Esophagus muscularis mucosa (tissue), 4 donors: ENCODE data around the gene CACNA1E. TPM values are rescaled to one million over a fixed set of nuclear protein-coding genes. Genes with fewer than 3 reads are reported as not detected.
A peak's percentile ranks its signal among the peaks of the same experiment; 100 is the strongest.

Experiments
- DNase-seq: peaks from one replicate; pipeline ENCODE4 v3.0.0-alpha.2; 2017; ENCODE audit errors: extremely low spot score
- H3K27ac ChIP-seq, 4 donors: fragments of 200-600 bp; sonication (generic); replicated peaks in 1 of 4; 1 replicate in 3 of 4; 2 replicates in 1 of 4; pipeline ENCODE4 v1.5.1; 2016 to 2019; ENCODE audit warnings: mild to moderate bottlenecking in 1 of 4
- H3K27me3 ChIP-seq, 4 donors: fragments of 200-600 bp; sonication (generic); one replicate each; pipeline versions ENCODE4 v1.5.1 to v1.6.0; 2016 to 2019
- H3K36me3 ChIP-seq, 4 donors: fragments of 200-600 bp; sonication (generic); one replicate each; pipeline ENCODE4 v1.5.1; 2016 to 2019
- H3K4me1 ChIP-seq, 4 donors: fragments of 200-600 bp; sonication (generic); one replicate each; pipeline ENCODE4 v1.5.1; 2016 to 2019
- H3K4me3 ChIP-seq, 4 donors: fragments of 200-600 bp; sonication (generic); 1 replicate in 2 of 4; 2 replicates in 2 of 4; pipeline ENCODE4 v1.5.1; 2016 to 2019; ENCODE audit warnings: mild to moderate bottlenecking in 4 of 4, moderate library complexity in 1 of 4
- H3K9me3 ChIP-seq, 4 donors: fragments of 200-600 bp; sonication (generic); 1 replicate in 3 of 4; 2 replicates in 1 of 4; pipeline ENCODE4 v1.5.1; 2016 to 2019
- CTCF ChIP-seq, 3 experiments: fragments of 200-600 bp in 2 of 3; fragments of 450-650 bp in 1 of 3; sonication (generic) in 2 of 3; IDR thresholded peaks; one replicate each; pipeline ENCODE4 v1.5.1; 2017 to 2019; ENCODE audit warnings: antibody characterized with exemption in 3 of 3, mild to moderate bottlenecking in 2 of 3, moderate library complexity in 1 of 3
- EP300 ChIP-seq: sonication (generic); formaldehyde crosslinking; IDR thresholded peaks from one replicate; pipeline ENCODE4 v1.6.1; 2017; ENCODE audit warnings: antibody characterized with exemption
- POLR2A ChIP-seq: fragments of 450-650 bp; IDR thresholded peaks from one replicate; pipeline ENCODE4 v1.6.1; 2017; ENCODE audit warnings: antibody characterized with exemption, moderate library complexity, mild to moderate bottlenecking, low read depth
- POLR2AphosphoS5 ChIP-seq, 2 donors: sonication (generic); formaldehyde crosslinking; IDR thresholded peaks; one replicate each; pipeline ENCODE4 v1.6.1; 2017; ENCODE audit warnings: antibody characterized with exemption in 2 of 2
- WGBS: methylation state at CpG from one replicate; pipeline ENCODE4 v1.1.5; 2018; 5-methylcytosine and 5-hydroxymethylcytosine counted together
- intact Hi-C: fragments of 100-400 bp; cut with DNase I; formaldehyde crosslinking; loops from one replicate; pipeline ENCODE4 v1.15.1; 2023
- total RNA-seq, 4 donors: library from RNA; depleted of rRNA; stranded (reverse); fragments of >200 nt; gene quantifications; one replicate each; pipeline versions ENCODE4 v1.1.0 to v1.2.1, GENCODE V29; 2016

The CACNA1E gene
- total RNA-seq, result under 1 TPM; under 0.01 to 0.66 (median 0.25) TPM

- WGBS, result 25% methylated on average over 24 of the region's 43 CpGs
- Histone ChIP-seq H3K9me3 (no peaks in the 10 kb centered on the region), H3K27me3 (peaks cover 0 to 68% (median 47%) of the 10 kb centered on the region in 4 donors), H3K4me1 (peaks cover 9 to 40% (median 33%) of the 10 kb centered on the region in 4 donors), H3K27ac (no peak within 1 kb of the TSS), H3K4me3 (peak within 1 kb of the TSS; percentile 45 to 55 (median 48)), H3K36me3 (no peaks in the 10 kb centered on the region)
- TF ChIP-seq EP300, result no peak
- TF ChIP-seq POLR2A, result no peak
- no peak for TF ChIP-seq POLR2AphosphoS5 (IDR thresholded peaks at IDR 0.05)
- no peak for TF ChIP-seq CTCF (IDR thresholded peaks at IDR 0.05)
- intact Hi-C loops, result no loop called here
- no peak for DNase-seq
These were observed at the start of gene CACNA1E for GRCh38 chr1:181483285-181484195. TSS of gene CACNA1E (plus strand) at chr1:181483517. CDS start at chr1:181483745, 228 bp downstream.

GRCh38 chr1:181433931-181434330 is 49.4 kb upstream of the CACNA1E start:
- TF ChIP-seq POLR2AphosphoS5 (IDR thresholded peaks at IDR 0.05) (no peak), EP300 (no peak), CTCF (IDR thresholded peaks at IDR 0.05) (no peak), POLR2A (no peak)
- WGBS, result 96% methylated on average over 3 of the region's 3 CpGs
- Histone ChIP-seq H3K27ac (no peak overlapping the region), H3K36me3 (no peaks in the 10 kb centered on the region), H3K4me3 (no peak overlapping the region), H3K4me1 (no peaks in the 10 kb centered on the region), H3K27me3 (no peaks in the 10 kb centered on the region), H3K9me3 (no peaks in the 10 kb centered on the region)
- intact Hi-C loops, result no loop called here
- no peak for DNase-seq

- intact Hi-C loops, result no loop called here
- no peak for DNase-seq
- Histone ChIP-seq H3K27me3 (no peaks in the 10 kb centered on the region), H3K4me1 (peaks cover 0 to 7% (median 3%) of the 10 kb centered on the region in 4 donors), H3K36me3 (no peaks in the 10 kb centered on the region), H3K9me3 (no peaks in the 10 kb centered on the region), H3K4me3 (no peak overlapping the region), H3K27ac (no peak overlapping the region)
- TF ChIP-seq CTCF (IDR thresholded peaks at IDR 0.05), result no peak
- no peak for TF ChIP-seq POLR2A
- no peak for TF ChIP-seq EP300
- no peak for TF ChIP-seq POLR2AphosphoS5 (IDR thresholded peaks at IDR 0.05)
- WGBS, result 74% methylated on average over 2 of the region's 2 CpGs
These were observed 45.3 kb upstream of the CACNA1E start for GRCh38 chr1:181438013-181438412.

- DNase-seq, result peak; percentile 34
- Histone ChIP-seq H3K4me1 (peaks cover 0 to 7% (median 3%) of the 10 kb centered on the region in 4 donors), H3K27me3 (no peaks in the 10 kb centered on the region), H3K27ac (no peak overlapping the region), H3K9me3 (no peaks in the 10 kb centered on the region), H3K4me3 (no peak overlapping the region), H3K36me3 (no peaks in the 10 kb centered on the region)
- intact Hi-C loops, result no loop called here
- WGBS, result 100% methylated on average over 1 of the region's 4 CpGs
- TF ChIP-seq CTCF (IDR thresholded peaks at IDR 0.05) (no peak), POLR2A (no peak), POLR2AphosphoS5 (IDR thresholded peaks at IDR 0.05) (no peak), EP300 (no peak)
These were observed 42.8 kb upstream of the CACNA1E start for GRCh38 chr1:181440510-181440909.
